Heart right ventricle (tissue), 16 donors: ENCODE measurements around the gene ABHD17A. TPM values are rescaled to one million over a fixed set of nuclear protein-coding genes. Genes with fewer than 3 reads are reported as not detected.

Experiments
- ATAC-seq, 8 donors: fragments of 200-7000 bp; cut with Tn5 transposase; one replicate each; pipeline ENCODE4 v1.9.1; 2020; ENCODE audit warnings: mild to moderate bottlenecking in 8 of 8, moderate library complexity in 8 of 8, moderate number of reproducible peaks in 1 of 8
- DNase-seq, 2 donors: peaks; one replicate each; pipeline ENCODE4 v3.0.0-alpha.2; 2020
- H3K27ac ChIP-seq, 10 donors: fragments of 200-600 bp; sonication (generic) in 2 of 10; one replicate each; pipeline versions ENCODE4 v1.5.0 to v1.8.0; 2020 to 2022; ENCODE audit warnings: mild to moderate bottlenecking in 3 of 10
- H3K27me3 ChIP-seq, 7 donors: fragments of 200-600 bp; one replicate each; pipeline ENCODE4 v1.8.0; 2021 to 2022; ENCODE audit warnings: mild to moderate bottlenecking in 2 of 7
- H3K36me3 ChIP-seq, 9 donors: fragments of 200-600 bp; sonication (generic) in 1 of 9; one replicate each; pipeline versions ENCODE4 v1.5.0 to v1.8.0; 2020 to 2022; ENCODE audit warnings: mild to moderate bottlenecking in 2 of 9
- H3K4me1 ChIP-seq, 9 donors: fragments of 200-600 bp; sonication (generic) in 1 of 9; one replicate each; pipeline versions ENCODE4 v1.5.0 to v1.8.0; 2020 to 2022; ENCODE audit warnings: mild to moderate bottlenecking in 4 of 9
- H3K4me3 ChIP-seq, 10 donors: fragments of 200-600 bp; sonication (generic) in 2 of 10; one replicate each; pipeline versions ENCODE4 v1.5.0 to v1.8.0; 2020 to 2022; ENCODE audit warnings: mild to moderate bottlenecking in 7 of 10, moderate library complexity in 2 of 10
- H3K9me3 ChIP-seq, 11 donors: fragments of 200-600 bp in 10 of 11; sonication (generic) in 2 of 11; one replicate each; pipeline versions ENCODE4 v1.5.0 to v1.8.0; 2013 to 2022; ENCODE audit warnings: mild to moderate bottlenecking in 2 of 11, control low read depth in 1 of 11, moderate library complexity in 1 of 11
- WGBS, 2 donors: extraction: QIAGEN DNeasy Blood & Tissue Kit; methylation state at CpG; one replicate each; pipeline ENCODE4 v1.1.7; 2013; ENCODE audit warnings: inconsistent platforms in 1 of 2; 5-methylcytosine and 5-hydroxymethylcytosine counted together
- intact Hi-C, 10 donors: fragments of 100-400 bp; cut with DNase I; formaldehyde crosslinking; loops; one replicate each; pipeline versions ENCODE4 v1.11.1 to v1.14.2; 2022
- polyA plus RNA-seq, 2 donors: library from polyadenylated mRNA; stranded (reverse); fragments of 200-250 nt; gene quantifications; one replicate each; pipeline ENCODE4 v1.2.3, GENCODE V29; 2013
- total RNA-seq, 10 donors: library from RNA; stranded (reverse); fragmentation: NEBNext Ultra II Directional in 3 of 10; extraction: Animal tissue kit (Norgen Biotek cat#: 25700) in 3 of 10; gene quantifications; one replicate each; pipeline versions ENCODE4 v1.2.1 to v1.2.4, GENCODE V29; 2021 to 2023
- TF ChIP-seq, protein P1 (sequence below), 9 donors: fragments of 200-600 bp; sonication (generic) in 2 of 9; IDR thresholded peaks; one replicate each; pipeline versions ENCODE4 v1.5.0 to v1.8.0; 2021 to 2022; ENCODE audit warnings: antibody characterized with exemption in 9 of 9, mild to moderate bottlenecking in 5 of 9, moderate library complexity in 1 of 9
- donor health status: Arrhythmogenic right ventricular cardiomyopathy.
- donor health status: ischemic (EF 13 %, LVEDD 7.1; RV severe dilation, severe dysfunction).
- donor health status: healthy with polysubstance abuse.
- donor health status: DM: no; HTN: yes; CAD: no.
- donor health status: DM: no; HTN: no; CAD: no.
- donor health status: ischemic (EF 25% LVEDD 6.9; RV normal size, moderate dysfunction).
- donor health status: ischemic (EF 25% LVEDD 5.7; RV mildly dilated, moderate dysfunction).
- donor health status: healthy.
- donor health status: DM: yes; HTN: yes; CAD: no.
- donor health status: Ischemic cardiomyopathy.
- donor health status: ischemic (EF 35%, LVEDD 5.7; RV mildly dilated, moderate dysfunction).
- donor health status: nonischemic (EF 11% LVEDD 7.7; RV severe dilation, severe dysfunction).
- donor health status: DM: yes; HTN: yes; CAD: no.
- donor health status: PGD.
- donor health status: ischemic (EF 29% LVEDD 5.4; RV normal size, mild dysfunction).
- donor health status: nonischemic (EF 23%, LVEDD 6.1; RV moderate dilation, normal function).

Gene ABHD17A
- total and polyA plus RNA-seq, 12 donors: 45.1 to 185 (median 57.7) TPM

DNA sequence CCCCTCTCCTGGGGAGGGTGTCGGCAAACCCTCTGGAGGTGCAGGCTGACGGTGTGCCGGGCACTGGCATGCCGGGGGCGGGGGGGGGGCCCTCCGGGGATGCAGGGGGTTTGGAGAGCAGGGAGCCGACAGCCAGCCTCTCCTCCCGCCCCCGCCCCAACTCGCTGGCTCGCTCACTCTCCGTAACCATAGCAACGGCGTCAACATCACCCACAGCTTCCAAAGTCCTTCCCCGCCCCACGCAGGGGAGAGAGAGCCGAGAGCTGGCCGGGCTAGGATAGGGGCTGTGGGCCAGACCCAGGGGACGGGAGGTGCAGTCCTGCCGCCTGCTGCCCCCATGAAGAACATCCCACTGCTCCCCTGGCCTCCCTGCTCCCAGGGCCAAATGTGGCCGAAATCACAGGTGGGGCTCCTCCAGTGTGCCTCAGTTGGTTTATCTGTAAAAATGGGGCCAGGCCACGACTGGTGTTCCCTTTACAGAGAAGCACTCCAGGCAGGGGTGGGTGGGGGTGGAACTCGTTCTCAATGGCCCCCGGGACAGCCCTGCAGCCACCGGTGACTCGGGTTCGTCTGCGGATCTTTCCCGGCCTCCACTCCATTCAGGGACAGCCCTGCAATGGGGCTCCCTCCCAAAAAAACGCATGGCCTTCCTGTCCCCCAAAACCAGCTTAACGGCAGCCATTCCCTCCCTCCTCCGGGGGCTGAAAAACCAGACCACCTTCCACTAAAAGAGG, 25.1 kb downstream of the ABHD17A start:
- peaks cover 30 to 82% (median 70%) of the 10 kb centered on the region in 9 donors for H3K4me1 ChIP-seq
- intact Hi-C loops: loop anchor here in 1 of 10 donors (10.0 kb wide), 1 partner anchor 205 kb away; no protein-coding TSS in a partner anchor
- 30 to 39% methylated on average over 27 to 32 of the region's 32 CpGs for WGBS, 2 donors
- H3K9me3 ChIP-seq: no peaks in the 10 kb centered on the region
- TF ChIP-seq, protein P1, sequence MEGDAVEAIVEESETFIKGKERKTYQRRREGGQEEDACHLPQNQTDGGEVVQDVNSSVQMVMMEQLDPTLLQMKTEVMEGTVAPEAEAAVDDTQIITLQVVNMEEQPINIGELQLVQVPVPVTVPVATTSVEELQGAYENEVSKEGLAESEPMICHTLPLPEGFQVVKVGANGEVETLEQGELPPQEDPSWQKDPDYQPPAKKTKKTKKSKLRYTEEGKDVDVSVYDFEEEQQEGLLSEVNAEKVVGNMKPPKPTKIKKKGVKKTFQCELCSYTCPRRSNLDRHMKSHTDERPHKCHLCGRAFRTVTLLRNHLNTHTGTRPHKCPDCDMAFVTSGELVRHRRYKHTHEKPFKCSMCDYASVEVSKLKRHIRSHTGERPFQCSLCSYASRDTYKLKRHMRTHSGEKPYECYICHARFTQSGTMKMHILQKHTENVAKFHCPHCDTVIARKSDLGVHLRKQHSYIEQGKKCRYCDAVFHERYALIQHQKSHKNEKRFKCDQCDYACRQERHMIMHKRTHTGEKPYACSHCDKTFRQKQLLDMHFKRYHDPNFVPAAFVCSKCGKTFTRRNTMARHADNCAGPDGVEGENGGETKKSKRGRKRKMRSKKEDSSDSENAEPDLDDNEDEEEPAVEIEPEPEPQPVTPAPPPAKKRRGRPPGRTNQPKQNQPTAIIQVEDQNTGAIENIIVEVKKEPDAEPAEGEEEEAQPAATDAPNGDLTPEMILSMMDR (IDR thresholded peaks at IDR 0.05): no peak
- DNase-seq (peak in 1 of 2 donors; percentile 79), ATAC-seq (no peak)
- no peaks in the 10 kb centered on the region for H3K36me3 ChIP-seq
- peak overlapping the region in 6 of 10 donors; percentile 23 to 68 (median 45) for H3K27ac ChIP-seq
- peak overlapping the region in 5 of 10 donors; percentile 0 to 84 (median 24) for H3K4me3 ChIP-seq
- no peaks in the 10 kb centered on the region for H3K27me3 ChIP-seq

DNA sequence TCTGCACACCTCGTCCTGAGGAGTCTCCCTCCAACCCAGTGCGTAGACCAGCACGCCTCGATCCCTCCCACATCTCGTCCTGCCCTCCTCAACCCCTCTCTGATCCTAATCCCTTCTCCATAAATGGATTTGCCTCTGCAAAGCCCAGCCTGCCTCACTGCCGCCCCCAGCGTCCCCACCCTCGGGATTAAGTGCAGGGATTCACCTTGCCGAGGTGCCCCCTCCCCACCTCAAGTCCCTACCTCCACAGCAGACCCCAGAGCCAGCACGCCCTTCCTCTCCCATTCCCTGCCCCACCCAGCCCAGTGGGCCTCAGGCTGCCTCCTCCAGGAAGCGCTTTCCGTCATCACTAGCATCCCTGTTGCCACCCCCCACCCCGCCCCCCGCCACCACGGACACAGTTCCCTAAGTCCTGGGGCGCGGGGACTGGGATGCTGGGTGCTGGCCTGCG, 25.9 kb downstream of the ABHD17A start:
- Histone ChIP-seq H3K27me3 (no peaks in the 10 kb centered on the region), H3K9me3 (no peaks in the 10 kb centered on the region), H3K36me3 (peaks cover 0 to under 1% (median 0%) of the 10 kb centered on the region in 9 donors), H3K27ac (peak overlapping the region in 6 of 10 donors; percentile 23 to 58 (median 45)), H3K4me1 (peaks cover 34 to 82% (median 76%) of the 10 kb centered on the region in 9 donors), H3K4me3 (peak overlapping the region in 1 of 10 donors; percentile 24)
- no peak for DNase-seq
- 66% methylated on average over 18 of the region's 18 CpGs for WGBS, 2 donors
- intact Hi-C loops: no loop called here
- TF ChIP-seq, protein P1 (IDR thresholded peaks at IDR 0.05): no peak
- no peak for ATAC-seq

GRCh38 chr19:1858412-1859081, 26.7 kb downstream of the ABHD17A start:
- intact Hi-C loops: no loop called here
- ATAC-seq (no peak), DNase-seq (no peak)
- peaks cover 38 to 88% (median 84%) of the 10 kb centered on the region in 9 donors for H3K4me1 ChIP-seq
- no peak overlapping the region for H3K4me3 ChIP-seq
- TF ChIP-seq, protein P1 (IDR thresholded peaks at IDR 0.05): no peak
- no peaks in the 10 kb centered on the region for H3K9me3 ChIP-seq
- WGBS, 2 donors: 77 to 80% methylated on average over 10 of the region's 10 CpGs
- H3K36me3 ChIP-seq: peaks cover 0 to 6% (median 0%) of the 10 kb centered on the region in 9 donors
- H3K27me3 ChIP-seq: no peaks in the 10 kb centered on the region
- peak overlapping the region in 8 of 10 donors; percentile 82 to 97 (median 94) for H3K27ac ChIP-seq

- H3K36me3 ChIP-seq: peaks cover 0 to 6% (median 0%) of the 10 kb centered on the region in 9 donors
- WGBS, 2 donors: 63 to 64% methylated on average over 15 to 16 of the region's 16 CpGs
- H3K27me3 ChIP-seq: no peaks in the 10 kb centered on the region
- H3K4me3 ChIP-seq: peak overlapping the region in 9 of 10 donors; percentile 44 to 67 (median 59)
- H3K9me3 ChIP-seq: no peaks in the 10 kb centered on the region
- intact Hi-C loops: no loop called here
- TF ChIP-seq, protein P1 (IDR thresholded peaks at IDR 0.05): no peak
- ATAC-seq (no peak), DNase-seq (no peak)
- H3K4me1 ChIP-seq: peaks cover 39 to 94% (median 87%) of the 10 kb centered on the region in 9 donors
- H3K27ac ChIP-seq: peak overlapping the region; percentile 70 to 97 (median 94)
Observed at GRCh38 chr19:1857648-1858326, 27.5 kb downstream of the ABHD17A start.
